ENCODE measurements around the gene EYS. TPM values are rescaled to one million over a fixed set of nuclear protein-coding genes. Genes with fewer than 3 reads are reported as not detected.

EYS gene
- total RNA-seq, 1 experiment from 2014 or later: not detected

DNA sequence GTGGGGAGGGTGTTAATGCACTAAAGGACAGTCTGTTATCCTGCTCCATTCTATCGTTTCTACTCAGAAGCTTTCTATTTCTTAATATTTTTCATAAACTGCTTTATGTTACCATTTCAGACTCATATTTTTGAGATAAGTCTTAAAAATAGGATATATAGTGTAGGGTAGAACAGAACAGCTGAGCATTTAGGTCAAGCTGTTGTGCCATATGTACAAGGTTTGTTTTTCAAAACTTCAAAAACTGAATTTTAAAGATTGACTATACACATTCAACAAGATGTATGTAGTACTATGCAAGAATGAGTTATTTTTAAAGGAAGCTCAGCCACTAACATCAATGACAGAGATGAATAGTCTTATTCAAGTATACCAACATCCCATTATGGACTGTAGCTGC lies 1634.3 kb downstream of the EYS start:
- Mint-ChIP-seq H3K36me3 (ENCODE audit: insufficient read depth in 1 of 3, low read depth in 3 of 3) (no peaks in the 10 kb centered on the region), H3K27me3 (ENCODE audit: low read depth) (no peaks in the 10 kb centered on the region), H3K27ac (no peak overlapping the region), H3K4me1 (no peaks in the 10 kb centered on the region), H3K9me3 (no peaks in the 10 kb centered on the region), H3K4me3 (no peak overlapping the region)
- no peaks in the 10 kb centered on the region for H3K23me2 ChIP-seq (ENCODE audit: insufficient read length, low read depth, low read length, poor library complexity, severe bottlenecking)
- no peaks in the 10 kb centered on the region for H3K79me1 ChIP-seq (ENCODE audit: insufficient read depth, low read depth, low read length, poor library complexity, severe bottlenecking)
- no peak overlapping the region for H4K8ac ChIP-seq (replicated peaks; ENCODE audit: insufficient read length, low read depth, low read length)
- WGBS (ENCODE audit: extremely low coverage, insufficient read length, low lambda C conversion rate): no CpG with 5 or more reads among the region's 1 CpG
- no peak overlapping the region for H3K27ac ChIP-seq (ENCODE audit: insufficient read length, low read depth, low read length)
- H2AK5ac ChIP-seq (ENCODE audit: insufficient read length, low read length): no peak overlapping the region
- no peak overlapping the region for H3K18ac ChIP-seq (ENCODE audit: insufficient read length, low read depth, low read length)
- no peak for DNase-seq
- no peak overlapping the region for H4K5ac ChIP-seq (ENCODE audit: insufficient read length, low read depth, low read length)
- no peak overlapping the region for H4K91ac ChIP-seq (ENCODE audit: insufficient read length, low read depth, low read length)
- H3K56ac ChIP-seq (ENCODE audit: insufficient read length, low read depth, low read length): no peak overlapping the region
- H4K20me1 ChIP-seq (ENCODE audit: control insufficient read depth, insufficient read depth, insufficient read length): no peaks in the 10 kb centered on the region
- H2BK120ac ChIP-seq (ENCODE audit: low read depth, low read length, poor library complexity, severe bottlenecking): no peak overlapping the region
- H3K4ac ChIP-seq (ENCODE audit: low read depth, low read length): no peak overlapping the region
- H3K14ac ChIP-seq (ENCODE audit: insufficient read depth, low read length): no peak overlapping the region
- no peak overlapping the region for H2BK20ac ChIP-seq (ENCODE audit: low read depth, low read length, poor library complexity, severe bottlenecking)
- H2BK12ac ChIP-seq (ENCODE audit: insufficient read length, low read depth, low read length): no peak overlapping the region
- H3K9me3 ChIP-seq (ENCODE audit: control insufficient read depth, low read depth, low read length): no peaks in the 10 kb centered on the region
- no peaks in the 10 kb centered on the region for H3K27me3 ChIP-seq (ENCODE audit: insufficient read depth, low read length)
- TF ChIP-seq, protein P1, sequence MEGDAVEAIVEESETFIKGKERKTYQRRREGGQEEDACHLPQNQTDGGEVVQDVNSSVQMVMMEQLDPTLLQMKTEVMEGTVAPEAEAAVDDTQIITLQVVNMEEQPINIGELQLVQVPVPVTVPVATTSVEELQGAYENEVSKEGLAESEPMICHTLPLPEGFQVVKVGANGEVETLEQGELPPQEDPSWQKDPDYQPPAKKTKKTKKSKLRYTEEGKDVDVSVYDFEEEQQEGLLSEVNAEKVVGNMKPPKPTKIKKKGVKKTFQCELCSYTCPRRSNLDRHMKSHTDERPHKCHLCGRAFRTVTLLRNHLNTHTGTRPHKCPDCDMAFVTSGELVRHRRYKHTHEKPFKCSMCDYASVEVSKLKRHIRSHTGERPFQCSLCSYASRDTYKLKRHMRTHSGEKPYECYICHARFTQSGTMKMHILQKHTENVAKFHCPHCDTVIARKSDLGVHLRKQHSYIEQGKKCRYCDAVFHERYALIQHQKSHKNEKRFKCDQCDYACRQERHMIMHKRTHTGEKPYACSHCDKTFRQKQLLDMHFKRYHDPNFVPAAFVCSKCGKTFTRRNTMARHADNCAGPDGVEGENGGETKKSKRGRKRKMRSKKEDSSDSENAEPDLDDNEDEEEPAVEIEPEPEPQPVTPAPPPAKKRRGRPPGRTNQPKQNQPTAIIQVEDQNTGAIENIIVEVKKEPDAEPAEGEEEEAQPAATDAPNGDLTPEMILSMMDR (conservative IDR thresholded peaks at IDR 0.05): no peak
- no peaks in the 10 kb centered on the region for H3K79me2 ChIP-seq (ENCODE audit: insufficient read depth, low read length)
- no peaks in the 10 kb centered on the region for H3K4me1 ChIP-seq (ENCODE audit: insufficient read depth, low read length)
- no peak overlapping the region for H2AFZ ChIP-seq (ENCODE audit: low read length)
- no peak overlapping the region for H3K9ac ChIP-seq (ENCODE audit: extremely low read depth, insufficient read length, low read length)
- H2BK5ac ChIP-seq (ENCODE audit: insufficient read length, low read length): no peak overlapping the region
- H2BK15ac ChIP-seq (ENCODE audit: low read depth, low read length): no peak overlapping the region
- H3K4me2 ChIP-seq (ENCODE audit: insufficient read depth, insufficient read length, low read length): no peak overlapping the region
- H3T11ph ChIP-seq (ENCODE audit: low read length): no peak overlapping the region
- no peak overlapping the region for H3K23ac ChIP-seq (ENCODE audit: insufficient read length, low read depth, low read length)
